ENCODE measurements around the gene VPS11.
"Not testable (repeated sequence)": the region's sequence is repeated elsewhere in the genome, so short reads cannot be mapped to it uniquely, and the experiment has no call there.

The VPS11 gene

GRCh38 chr11:119057000-119057769, 10.4 kb upstream of the VPS11 start, which contains the start of gene HYOU1:
Gene HYOU1, minus strand, starts transcription at chr11:119057205. Its CDS starts 1,045 bp downstream, at chr11:119056160.
- DNase-seq (ENCODE audit: extremely low spot score), result peak; percentile 96
- ChIA-PET CTCF (interaction anchor here (1.3 kb wide), 2 partner anchors 8 to 11 kb away, joined by 4 read pairs; partner anchors contain the start of gene VPS11), POLR2A (interaction anchor here (1.0 to 2.9 kb wide), 12 partner anchors 9 to 67 kb away, joined by 3 to 28 read pairs (median 6); partner anchors contain the start of genes C2CD2L, CENATAC, DPAGT1 and HMBS)
- TF ChIP-seq ZNF384 (IDR thresholded peaks at IDR 0.05) (no peak), ARNT (IDR thresholded peaks at IDR 0.05) (no peak), SP1 (IDR thresholded peaks at IDR 0.05) (no peak), TARDBP (IDR thresholded peaks at IDR 0.05) (no peak), BHLHE40 (IDR thresholded peaks at IDR 0.05; ENCODE audit: borderline replicate concordance) (no peak), L3MBTL2 (conservative IDR thresholded peaks at IDR 0.05) (peak; percentile 58), FOXM1 (IDR thresholded peaks at IDR 0.05; ENCODE audit: borderline replicate concordance) (no peak)
- TF ChIP-seq, protein P1, sequence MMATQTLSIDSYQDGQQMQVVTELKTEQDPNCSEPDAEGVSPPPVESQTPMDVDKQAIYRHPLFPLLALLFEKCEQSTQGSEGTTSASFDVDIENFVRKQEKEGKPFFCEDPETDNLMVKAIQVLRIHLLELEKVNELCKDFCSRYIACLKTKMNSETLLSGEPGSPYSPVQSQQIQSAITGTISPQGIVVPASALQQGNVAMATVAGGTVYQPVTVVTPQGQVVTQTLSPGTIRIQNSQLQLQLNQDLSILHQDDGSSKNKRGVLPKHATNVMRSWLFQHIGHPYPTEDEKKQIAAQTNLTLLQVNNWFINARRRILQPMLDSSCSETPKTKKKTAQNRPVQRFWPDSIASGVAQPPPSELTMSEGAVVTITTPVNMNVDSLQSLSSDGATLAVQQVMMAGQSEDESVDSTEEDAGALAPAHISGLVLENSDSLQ (IDR thresholded peaks at IDR 0.05), result no peak

DNA sequence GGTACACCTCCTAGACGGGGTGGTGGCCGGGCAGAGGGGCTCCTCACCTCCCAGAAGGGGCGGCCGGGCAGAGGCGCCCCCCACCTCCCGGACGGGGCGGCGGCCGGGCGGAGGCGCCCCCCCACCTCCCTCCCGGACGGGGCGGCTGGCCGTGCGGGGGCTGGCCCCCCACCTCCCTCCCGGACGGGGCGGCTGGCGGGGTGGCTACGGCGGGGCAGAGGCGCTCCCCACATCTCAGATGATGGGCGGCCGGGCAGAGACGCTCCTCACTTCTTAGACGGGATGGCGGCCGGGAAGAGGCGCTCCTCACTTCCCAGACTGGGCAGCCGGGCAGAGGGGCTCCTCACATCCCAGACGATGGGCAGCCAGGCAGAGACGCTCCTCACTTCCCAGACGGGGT, 8.5 kb upstream of the VPS11 start:
- DNase-seq (ENCODE audit: extremely low spot score); CTCF ChIA-PET; POLR2A ChIA-PET: not testable (repeated sequence)

DNA sequence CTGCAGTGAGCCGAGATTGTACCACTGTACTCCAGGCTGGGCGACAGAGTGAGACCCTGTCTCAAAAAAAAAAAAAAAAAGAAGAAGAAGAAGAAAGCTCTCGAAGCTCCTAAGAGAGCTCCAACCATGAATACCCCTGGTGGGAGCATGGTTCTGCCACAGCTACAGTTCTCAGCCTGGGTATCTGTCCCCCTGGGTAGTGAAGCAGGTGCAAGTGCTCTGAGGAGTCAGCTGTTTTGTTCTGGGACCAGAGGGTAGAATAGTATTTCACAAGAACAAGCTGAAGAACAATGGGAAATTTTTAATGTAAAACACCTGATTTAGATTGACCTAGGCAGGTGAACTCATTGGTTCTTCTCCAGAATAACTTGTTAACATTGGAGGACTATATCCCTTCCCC, 6.4 kb upstream of the VPS11 start:
- TF ChIP-seq, protein P1 (IDR thresholded peaks at IDR 0.05), result no peak
- TF ChIP-seq TARDBP (IDR thresholded peaks at IDR 0.05), result no peak
- no peak for TF ChIP-seq CTBP1 (IDR thresholded peaks at IDR 0.05; ENCODE audit: borderline replicate concordance)
- TF ChIP-seq SUZ12 (IDR thresholded peaks at IDR 0.05), result no peak
- TF ChIP-seq HDGF (IDR thresholded peaks at IDR 0.05; ENCODE audit: borderline replicate concordance), result no peak
- no peak for TF ChIP-seq FOXK2 (IDR thresholded peaks at IDR 0.05)
- no peak for TF ChIP-seq LEF1 (IDR thresholded peaks at IDR 0.05; ENCODE audit: borderline replicate concordance)
- TF ChIP-seq NFRKB (IDR thresholded peaks at IDR 0.05), result no peak
- TF ChIP-seq ZNF384 (IDR thresholded peaks at IDR 0.05), result no peak
- no peak for TF ChIP-seq FOXM1 (IDR thresholded peaks at IDR 0.05; ENCODE audit: borderline replicate concordance)
- TF ChIP-seq BHLHE40 (IDR thresholded peaks at IDR 0.05; ENCODE audit: borderline replicate concordance), result no peak
- no peak for TF ChIP-seq SP1 (IDR thresholded peaks at IDR 0.05)
- no peak for TF ChIP-seq L3MBTL2 (conservative IDR thresholded peaks at IDR 0.05)
- POLR2A ChIA-PET, result no interaction called here
- no peak for DNase-seq (ENCODE audit: extremely low spot score)
- CTCF ChIA-PET, result interaction anchor here (0.6 kb wide), 1 partner anchor 77 kb away, joined by 6 read pairs; no protein-coding TSS in a partner anchor

GRCh38 chr11:119062779-119063178, 4.8 kb upstream of the VPS11 start:
- TF ChIP-seq TARDBP (IDR thresholded peaks at IDR 0.05), result no peak
- TF ChIP-seq FOXM1 (IDR thresholded peaks at IDR 0.05; ENCODE audit: borderline replicate concordance), result no peak
- DNase-seq (ENCODE audit: extremely low spot score), result no peak
- CTCF ChIA-PET, result no interaction called here

GRCh38 chr11:119065369-119065768, 2.2 kb upstream of the VPS11 start:
- ChIA-PET POLR2A (interaction anchor here (1.0 to 1.5 kb wide), 3 partner anchors 19 to 68 kb away, joined by 3 to 6 read pairs (median 4); partner anchors contain the start of gene HMBS), CTCF (interaction anchor here (0.7 to 0.8 kb wide), 2 partner anchors 9 to 273 kb away, joined by 3 to 4 read pairs; partner anchors contain the start of gene HYOU1)
- DNase-seq (ENCODE audit: extremely low spot score), result peak; percentile 39
- TF ChIP-seq CTBP1 (IDR thresholded peaks at IDR 0.05; ENCODE audit: borderline replicate concordance), result no peak
- no peak for TF ChIP-seq ELF4 (IDR thresholded peaks at IDR 0.05)
- TF ChIP-seq FOXK2 (IDR thresholded peaks at IDR 0.05), result no peak
- no peak for TF ChIP-seq HDGF (IDR thresholded peaks at IDR 0.05; ENCODE audit: borderline replicate concordance)
- no peak for TF ChIP-seq L3MBTL2 (conservative IDR thresholded peaks at IDR 0.05)
- no peak for TF ChIP-seq TARDBP (IDR thresholded peaks at IDR 0.05)
- TF ChIP-seq ARNT (IDR thresholded peaks at IDR 0.05), result no peak

More at GRCh38 chr11:119062779-119063178, 4.8 kb upstream of the VPS11 start:
- POLR2A ChIA-PET, result interaction anchor here (0.7 to 1.2 kb wide), 2 partner anchors 33 to 44 kb away, joined by 3 to 4 read pairs; partner anchors contain the start of genes RPS25 and TRAPPC4

GRCh38 chr11:119077839-119078238, 10.2 kb downstream of the VPS11 start:
- POLR2A ChIA-PET, result interaction anchor here (2.2 kb wide), 2 partner anchors 10 to 17 kb away, joined by 11 read pairs; partner anchors contain the start of gene VPS11
- CTCF ChIA-PET, result no interaction called here
- DNase-seq (ENCODE audit: extremely low spot score), result no peak
- no peak for TF ChIP-seq ZNF384 (IDR thresholded peaks at IDR 0.05)
- TF ChIP-seq TARDBP (IDR thresholded peaks at IDR 0.05), result no peak
- TF ChIP-seq BHLHE40 (IDR thresholded peaks at IDR 0.05; ENCODE audit: borderline replicate concordance), result no peak
- TF ChIP-seq LEF1 (IDR thresholded peaks at IDR 0.05; ENCODE audit: borderline replicate concordance), result no peak
- TF ChIP-seq ARNT (IDR thresholded peaks at IDR 0.05), result no peak
- no peak for TF ChIP-seq ELF4 (IDR thresholded peaks at IDR 0.05)
- TF ChIP-seq FOXK2 (IDR thresholded peaks at IDR 0.05), result no peak
- TF ChIP-seq SP1 (IDR thresholded peaks at IDR 0.05), result no peak
- no peak for TF ChIP-seq FOXA1 (IDR thresholded peaks at IDR 0.05)
- TF ChIP-seq FOXM1 (IDR thresholded peaks at IDR 0.05; ENCODE audit: borderline replicate concordance), result no peak
- TF ChIP-seq, protein P1 (IDR thresholded peaks at IDR 0.05), result no peak
- TF ChIP-seq L3MBTL2 (conservative IDR thresholded peaks at IDR 0.05), result no peak

All from HEK293T (cell line).